DOHH2 (cell line): Measurements from ENCODE around the gene DLG1.

ENCODE experiments used
- EZH2phosphoT487 ChIP-seq: fragments of 200-600 bp; sonication (generic); IDR thresholded peaks from 2 replicates; pipeline ENCODE4 v1.6.1; 2017; ENCODE audit warnings: borderline replicate concordance, mild to moderate bottlenecking, antibody characterized with exemption, low read length, moderate library complexity, mixed read lengths
- TF ChIP-seq, protein P1 (sequence below): fragments of 200-600 bp; sonication (generic); IDR thresholded peaks from one replicate; pipeline ENCODE4 v1.5.1; 2014; ENCODE audit warnings: antibody characterized with exemption, mild to moderate bottlenecking, low read depth, low read length; ENCODE audit not compliant: poor library complexity, severe bottlenecking

DNA sequence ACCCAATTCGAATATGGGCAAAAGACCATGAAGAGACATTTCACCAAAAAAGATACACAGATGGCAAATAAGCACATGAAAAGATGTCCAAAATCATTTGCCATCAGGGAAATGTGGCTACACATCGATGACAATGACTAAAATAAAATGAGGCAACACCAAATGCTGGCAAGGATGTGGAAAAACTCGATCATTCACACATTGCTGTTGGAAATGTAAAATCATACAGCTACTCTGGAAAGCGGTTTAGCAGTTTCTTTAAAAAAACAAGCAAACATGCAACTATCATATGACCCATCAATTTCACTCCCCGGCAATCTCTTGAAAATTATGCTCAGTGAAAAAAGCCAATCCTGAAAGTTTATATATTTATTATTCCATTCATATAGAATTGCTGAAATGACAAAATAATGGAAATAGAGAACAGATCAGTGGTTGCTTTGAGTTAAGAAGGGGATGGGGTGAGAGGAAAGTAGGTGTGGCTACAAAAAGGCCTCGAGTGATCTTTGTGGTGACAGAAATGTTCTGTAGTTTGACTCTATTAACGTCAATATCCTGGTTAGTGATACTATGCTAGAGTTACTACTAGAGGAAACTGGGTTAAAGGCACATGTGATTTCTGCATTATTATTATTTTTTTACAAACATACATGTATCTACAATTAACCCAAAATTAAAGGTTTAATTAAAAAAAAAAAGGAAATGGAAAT lies 45.0 kb downstream of the DLG1 start:
- TF ChIP-seq, protein P1, sequence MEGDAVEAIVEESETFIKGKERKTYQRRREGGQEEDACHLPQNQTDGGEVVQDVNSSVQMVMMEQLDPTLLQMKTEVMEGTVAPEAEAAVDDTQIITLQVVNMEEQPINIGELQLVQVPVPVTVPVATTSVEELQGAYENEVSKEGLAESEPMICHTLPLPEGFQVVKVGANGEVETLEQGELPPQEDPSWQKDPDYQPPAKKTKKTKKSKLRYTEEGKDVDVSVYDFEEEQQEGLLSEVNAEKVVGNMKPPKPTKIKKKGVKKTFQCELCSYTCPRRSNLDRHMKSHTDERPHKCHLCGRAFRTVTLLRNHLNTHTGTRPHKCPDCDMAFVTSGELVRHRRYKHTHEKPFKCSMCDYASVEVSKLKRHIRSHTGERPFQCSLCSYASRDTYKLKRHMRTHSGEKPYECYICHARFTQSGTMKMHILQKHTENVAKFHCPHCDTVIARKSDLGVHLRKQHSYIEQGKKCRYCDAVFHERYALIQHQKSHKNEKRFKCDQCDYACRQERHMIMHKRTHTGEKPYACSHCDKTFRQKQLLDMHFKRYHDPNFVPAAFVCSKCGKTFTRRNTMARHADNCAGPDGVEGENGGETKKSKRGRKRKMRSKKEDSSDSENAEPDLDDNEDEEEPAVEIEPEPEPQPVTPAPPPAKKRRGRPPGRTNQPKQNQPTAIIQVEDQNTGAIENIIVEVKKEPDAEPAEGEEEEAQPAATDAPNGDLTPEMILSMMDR = no peak
- TF ChIP-seq EZH2phosphoT487 = no peak
